ENCODE data around the gene FBXL13.
"Not testable (repeated sequence)": the region's sequence is repeated elsewhere in the genome, so short reads cannot be mapped to it uniquely, and the experiment has no call there.

The FBXL13 gene

DNA sequence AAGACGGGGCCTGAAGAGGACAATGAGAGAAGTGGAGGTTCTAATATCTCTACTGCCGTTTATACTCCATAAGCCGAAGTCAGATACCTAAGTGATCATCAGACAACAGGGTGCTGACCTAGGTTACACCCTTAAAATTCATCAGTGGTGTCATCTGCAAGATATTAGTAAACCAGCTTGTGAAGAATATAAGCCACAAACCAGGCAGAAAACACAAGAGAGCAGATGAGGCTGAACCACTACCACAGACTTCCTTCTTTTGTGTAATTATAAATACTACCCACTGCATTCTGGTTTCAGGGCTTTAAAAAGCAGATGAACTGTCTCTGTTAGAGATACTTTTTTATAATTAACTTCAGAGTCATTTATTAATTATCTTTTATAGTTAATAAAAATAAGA lies 230.7 kb downstream of the FBXL13 start:
- DNase-seq, result no peak

DNA sequence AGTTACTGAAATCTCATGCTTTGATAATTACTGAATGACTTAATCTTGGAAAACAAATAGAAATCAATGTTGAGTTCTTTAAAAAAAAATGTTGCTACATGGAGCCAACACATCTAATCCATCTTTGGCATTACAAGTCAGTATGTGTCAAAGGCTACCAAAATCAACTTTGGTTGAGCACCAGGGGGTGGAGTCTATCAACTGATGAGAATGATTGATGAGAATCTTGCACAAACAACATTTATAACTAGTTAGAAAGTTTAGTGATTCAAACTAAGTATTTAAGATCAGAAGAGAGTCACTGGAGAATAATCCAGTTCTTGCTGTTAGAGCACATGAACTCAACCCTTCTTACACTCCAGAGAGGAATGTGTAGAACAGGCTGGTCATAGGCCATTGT lies 232.3 kb downstream of the FBXL13 start:
- DNase-seq, result no peak

DNA sequence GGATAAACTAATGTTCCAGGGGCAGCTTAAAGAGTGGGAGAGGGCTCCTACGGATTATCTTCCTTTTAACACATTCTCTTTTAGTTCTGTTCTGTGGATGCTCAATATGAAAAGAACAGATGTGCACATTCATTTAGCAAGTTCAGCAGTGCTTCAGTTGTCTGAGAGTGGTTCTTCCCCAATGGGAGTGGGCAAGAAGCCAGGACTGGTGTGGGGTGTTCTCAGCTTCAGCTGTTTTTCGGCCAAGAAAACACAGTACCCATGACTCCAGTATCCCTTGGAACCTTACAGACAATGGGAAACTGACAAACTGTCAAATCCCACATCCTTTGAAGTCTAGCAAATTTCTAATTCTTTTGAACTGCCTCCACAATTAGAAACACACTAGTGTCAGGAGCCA lies 233.3 kb downstream of the FBXL13 start:
- DNase-seq, result no peak

DNA sequence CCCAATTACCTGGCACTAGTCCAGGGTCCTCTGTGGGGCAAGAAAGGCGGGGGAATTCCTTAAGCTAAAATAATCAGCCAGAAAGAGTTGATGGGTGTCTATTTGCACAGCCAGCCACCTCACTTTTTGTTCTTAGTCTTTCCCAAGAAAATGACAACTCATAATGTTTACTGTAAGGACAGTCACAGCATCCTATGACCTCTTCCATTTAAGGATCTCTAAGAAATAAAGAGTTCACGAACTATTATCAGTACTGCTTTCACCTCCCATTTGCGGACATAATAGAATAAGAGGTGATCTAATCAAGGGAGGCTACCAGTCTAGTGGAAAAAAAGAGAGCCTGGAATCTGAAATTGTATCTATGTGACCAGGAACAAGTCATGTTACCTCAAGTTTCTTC lies 234.2 kb downstream of the FBXL13 start:
- no peak for DNase-seq

DNA sequence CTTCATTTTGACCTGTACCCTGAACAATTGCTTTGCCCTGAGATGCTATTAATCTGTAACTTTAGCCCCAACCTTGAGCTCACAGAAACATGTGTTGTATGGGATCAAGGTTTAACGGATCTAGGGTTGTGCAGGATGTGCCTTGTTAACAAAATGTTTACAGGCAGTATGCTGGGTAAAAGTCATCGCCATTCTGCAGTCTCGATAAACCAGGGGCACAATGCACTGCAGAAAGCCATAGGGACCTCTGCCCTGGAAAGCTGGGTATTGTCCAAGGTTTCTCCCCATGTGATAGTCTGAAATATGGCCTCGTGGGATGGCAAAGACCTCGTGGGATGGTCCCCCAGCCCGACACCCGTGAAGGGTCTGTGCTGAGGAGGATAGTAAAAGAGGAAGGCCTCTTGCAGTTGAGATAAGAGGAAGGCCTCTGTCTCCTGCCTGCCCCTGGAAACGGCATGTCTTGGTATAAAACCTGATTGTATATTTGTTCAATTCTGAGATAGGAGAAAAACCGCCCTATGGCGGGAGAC lies 236.0 kb downstream of the FBXL13 start:
- DNase-seq, result not testable (repeated sequence)

DNA sequence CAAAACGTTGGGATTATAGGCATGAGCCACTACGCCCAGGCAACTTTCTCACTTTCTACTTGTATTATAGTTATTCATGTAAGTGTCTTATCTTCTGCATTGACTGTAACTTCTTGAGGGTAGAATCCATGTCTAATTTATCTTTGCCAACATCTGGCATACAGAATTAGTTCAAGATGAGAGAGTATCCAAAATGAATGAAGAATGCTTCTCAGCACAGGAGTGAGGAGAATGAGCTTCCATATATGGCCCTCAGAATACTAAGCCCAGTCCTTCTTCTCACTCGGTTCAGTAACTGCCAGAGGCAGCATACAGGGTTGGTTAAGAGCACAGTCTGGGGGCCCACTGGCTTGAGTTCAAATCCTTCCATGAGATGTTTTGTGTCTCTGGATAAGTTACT lies 236.8 kb downstream of the FBXL13 start:
- DNase-seq, result no peak

DNA sequence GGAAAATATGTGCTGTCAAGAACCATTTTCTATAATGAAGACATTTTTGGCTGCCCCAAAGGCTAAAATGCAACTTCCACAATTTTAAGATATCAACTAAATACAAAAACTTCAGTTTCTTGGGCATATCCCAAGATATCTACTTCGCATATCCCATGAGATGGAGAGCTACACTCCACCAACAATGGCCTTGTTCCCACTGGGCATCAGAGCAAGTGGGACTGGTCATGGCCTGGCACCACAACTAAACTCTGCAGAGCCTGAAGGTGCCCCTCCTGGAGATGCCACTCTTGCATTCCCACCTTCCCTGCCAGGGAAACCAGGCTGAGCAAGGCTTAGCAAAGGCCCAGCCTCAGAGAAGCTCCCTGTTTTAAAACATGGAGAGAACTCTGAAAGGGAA lies 237.6 kb downstream of the FBXL13 start:
- DNase-seq, result no peak

DNA sequence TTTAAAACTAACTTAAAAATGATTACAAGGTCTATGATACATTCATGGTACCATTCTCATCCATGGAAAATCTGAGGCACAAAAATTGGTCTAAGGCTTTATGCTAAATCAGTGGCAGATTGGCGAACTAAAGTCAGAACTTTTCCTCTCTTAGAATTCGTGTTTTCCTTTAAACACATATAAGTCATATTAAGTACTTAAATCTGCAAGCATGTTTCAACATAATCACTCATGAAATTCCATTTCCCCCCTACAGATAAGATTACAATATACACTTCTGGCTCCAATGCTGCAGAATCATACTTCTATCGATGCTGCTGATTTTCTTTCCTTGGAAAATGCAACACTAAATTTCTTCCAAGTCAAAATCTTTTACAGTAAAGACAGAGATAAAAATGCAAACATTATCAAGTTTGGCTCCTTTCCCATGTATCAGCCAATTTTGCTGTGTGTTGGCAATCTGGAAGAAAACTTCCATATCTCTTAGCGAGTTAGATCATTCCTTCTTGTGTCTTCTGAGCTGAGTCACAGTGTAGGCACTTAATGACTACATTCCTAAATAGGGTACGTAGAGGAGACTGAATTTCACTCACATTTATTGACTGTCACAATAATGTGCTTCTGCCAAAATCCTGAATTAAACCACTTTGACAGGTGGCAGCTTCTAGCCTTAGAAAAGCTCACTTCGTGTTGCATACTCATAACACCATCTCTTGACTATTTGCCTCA lies 238.2 kb downstream of the FBXL13 start:
- peak; percentile 93 for DNase-seq

DNA sequence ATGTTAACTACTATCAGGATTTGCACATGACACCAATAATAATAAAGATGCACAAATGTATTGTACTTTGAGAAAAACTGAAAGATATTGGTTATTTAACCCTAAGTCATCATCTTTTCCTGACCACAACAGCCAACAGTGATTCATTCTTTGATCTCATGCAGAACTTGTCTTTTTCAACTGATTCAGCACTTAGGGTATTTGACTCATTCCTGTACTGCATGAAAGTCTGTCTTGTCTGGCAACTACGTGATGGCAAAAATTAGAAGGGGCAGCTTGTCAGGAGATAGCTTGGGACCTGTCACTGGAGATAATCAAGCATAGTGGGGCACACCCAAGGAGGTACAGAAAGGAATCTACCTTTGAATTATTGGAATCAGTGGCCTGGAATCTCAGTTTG lies 239.6 kb downstream of the FBXL13 start:
- DNase-seq, result peak; percentile 85

DNA sequence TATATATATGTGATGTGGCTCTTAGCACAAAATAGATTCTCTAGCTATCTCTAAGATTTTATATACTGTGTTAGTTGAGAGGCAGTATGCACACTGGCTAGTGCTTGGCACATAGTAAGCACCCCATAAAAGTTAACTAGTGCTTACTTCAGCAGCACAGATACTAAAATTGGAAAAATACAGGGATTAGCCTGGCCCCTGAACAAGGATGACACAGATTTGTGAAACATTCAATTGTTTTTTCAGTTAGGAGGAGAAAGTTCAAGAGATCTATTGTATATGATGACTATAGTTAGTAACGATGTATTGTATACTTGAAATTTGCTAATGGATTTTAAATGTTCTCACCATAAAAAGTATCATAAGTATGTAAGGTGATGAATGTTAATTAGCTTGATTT lies 240.1 kb downstream of the FBXL13 start:
- DNase-seq, result no peak

DNA sequence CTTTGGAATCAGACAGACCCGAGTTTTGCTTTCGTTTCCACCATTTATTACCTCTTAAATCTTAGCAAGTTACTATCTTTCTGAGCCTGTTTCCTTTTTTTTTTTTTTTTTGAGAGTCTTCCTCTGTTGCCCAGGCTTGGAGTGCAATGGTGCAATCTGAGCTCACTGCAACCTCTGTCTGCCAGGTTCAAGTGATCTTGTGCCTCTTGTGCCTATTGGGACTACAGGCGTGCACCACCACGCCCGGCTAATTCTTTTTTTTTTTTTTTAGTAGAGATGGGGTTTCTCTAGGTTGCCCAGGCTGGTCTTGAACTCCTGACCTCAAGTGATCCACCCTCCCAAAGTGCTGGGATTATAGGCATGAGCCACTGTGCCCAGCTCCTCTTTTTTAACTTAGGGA lies 241.3 kb downstream of the FBXL13 start:
- DNase-seq, result no peak

DNA sequence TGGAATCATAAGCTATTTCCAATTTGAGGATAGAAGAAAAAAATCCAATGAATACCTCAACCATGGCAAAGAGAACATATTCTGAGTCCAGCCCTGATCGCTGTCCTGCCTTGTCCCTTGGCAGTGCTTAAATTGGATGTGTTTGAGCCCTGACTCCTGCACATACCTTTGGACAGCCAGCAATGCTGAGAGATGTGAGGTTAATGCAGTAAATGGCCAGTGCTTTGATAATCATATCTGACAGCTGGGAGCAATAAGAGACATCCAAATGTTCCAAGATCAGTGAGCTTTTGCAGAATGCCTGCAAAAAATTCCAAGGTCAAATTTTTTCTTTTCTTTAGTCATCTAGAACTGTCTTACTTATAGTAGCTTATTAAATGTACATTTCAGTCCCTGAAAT lies 241.9 kb downstream of the FBXL13 start:
- no peak for DNase-seq

DNA sequence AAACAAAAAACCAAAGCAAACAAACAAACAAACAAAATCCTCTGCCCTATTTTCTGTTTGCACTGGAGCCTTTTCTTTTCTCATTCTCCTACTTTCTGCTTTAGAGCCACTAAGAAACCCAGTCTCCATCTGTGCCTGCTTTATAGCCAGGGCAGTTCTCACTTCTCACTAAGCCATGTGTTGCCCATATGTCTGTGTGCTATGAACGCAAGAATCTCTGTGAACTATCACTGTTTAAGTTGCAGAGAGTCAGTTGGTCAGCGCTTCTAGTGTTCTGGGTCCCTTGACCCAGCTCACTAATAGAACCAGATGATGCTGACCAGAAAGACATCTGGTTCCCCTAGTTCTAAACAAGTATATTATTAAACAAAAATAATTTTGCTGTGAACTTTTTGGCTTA lies 244.4 kb downstream of the FBXL13 start:
- peak; percentile 43 for DNase-seq

DNA sequence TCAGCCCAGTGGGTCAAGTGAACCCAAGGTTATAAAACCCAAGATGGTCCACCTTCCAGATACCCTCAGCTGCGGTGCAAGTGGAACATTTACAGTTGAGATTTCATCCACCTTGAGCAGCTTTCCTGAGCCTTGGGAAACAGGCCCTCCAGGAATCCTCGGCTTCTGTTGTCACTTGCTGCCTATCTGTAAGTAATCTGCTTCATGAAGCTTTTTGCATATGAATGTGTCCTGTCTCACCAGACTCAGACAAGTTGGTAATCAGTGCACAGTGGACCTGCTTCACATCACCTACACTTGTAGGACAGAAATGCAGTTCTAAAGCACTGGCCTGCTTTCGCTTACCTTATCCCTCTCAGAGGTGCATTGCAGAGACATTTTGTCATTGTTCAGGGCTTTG lies 245.5 kb downstream of the FBXL13 start:
- no peak for DNase-seq

DNA sequence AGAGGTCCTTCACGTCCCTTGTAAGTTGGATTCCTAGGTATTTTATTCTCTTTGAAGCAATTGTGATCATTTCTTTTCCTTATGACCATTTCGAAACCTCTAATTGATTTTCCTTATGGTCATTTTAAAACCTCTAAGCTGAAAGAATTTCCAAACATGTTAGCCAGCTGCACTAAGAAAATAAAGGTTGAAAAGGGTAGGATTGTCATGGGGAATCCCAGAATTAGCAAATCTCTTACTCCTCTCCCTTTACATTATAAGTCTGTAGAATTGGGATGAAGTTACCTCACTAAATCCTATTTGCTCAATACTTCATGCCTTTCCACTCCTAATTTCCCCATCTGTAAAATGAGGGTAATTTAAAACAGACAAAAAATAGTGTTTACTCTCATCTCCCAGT lies 246.3 kb downstream of the FBXL13 start:
- DNase-seq, result peak; percentile 33

DNA sequence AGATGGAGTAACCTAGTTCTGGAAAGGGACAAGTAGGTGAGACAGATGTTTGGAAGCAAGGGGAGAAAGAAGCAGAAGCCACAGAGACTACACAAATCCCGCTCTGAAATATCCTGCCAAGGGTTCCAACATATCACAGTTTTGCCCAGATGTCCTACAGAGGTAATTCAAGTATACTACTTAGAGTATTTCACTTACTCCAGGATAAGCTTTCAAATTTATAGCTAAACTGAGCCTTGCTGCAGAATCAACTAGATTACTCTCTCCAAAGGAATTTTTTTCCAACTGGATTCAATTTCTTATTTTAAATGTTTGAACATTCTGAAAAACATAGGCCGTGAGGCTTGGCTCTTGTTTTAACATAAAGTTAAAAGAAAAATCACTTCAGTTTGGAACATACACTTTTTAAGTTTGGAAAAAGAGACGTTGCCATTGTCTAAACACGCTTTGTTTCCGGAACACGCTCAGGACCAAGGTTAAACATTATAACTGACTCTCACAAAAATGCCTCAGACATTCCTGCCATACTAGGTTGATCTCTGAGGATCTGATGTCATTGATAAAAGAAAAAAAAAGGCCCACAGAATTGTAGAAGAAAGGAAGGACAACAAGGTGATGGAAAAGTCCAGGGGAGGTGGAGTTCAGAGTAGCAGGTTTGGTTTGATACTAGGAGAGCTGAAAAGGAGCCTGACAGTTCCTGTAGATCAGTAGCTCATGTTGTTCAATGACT lies 251.0 kb downstream of the FBXL13 start:
- DNase-seq, result no peak

DNA sequence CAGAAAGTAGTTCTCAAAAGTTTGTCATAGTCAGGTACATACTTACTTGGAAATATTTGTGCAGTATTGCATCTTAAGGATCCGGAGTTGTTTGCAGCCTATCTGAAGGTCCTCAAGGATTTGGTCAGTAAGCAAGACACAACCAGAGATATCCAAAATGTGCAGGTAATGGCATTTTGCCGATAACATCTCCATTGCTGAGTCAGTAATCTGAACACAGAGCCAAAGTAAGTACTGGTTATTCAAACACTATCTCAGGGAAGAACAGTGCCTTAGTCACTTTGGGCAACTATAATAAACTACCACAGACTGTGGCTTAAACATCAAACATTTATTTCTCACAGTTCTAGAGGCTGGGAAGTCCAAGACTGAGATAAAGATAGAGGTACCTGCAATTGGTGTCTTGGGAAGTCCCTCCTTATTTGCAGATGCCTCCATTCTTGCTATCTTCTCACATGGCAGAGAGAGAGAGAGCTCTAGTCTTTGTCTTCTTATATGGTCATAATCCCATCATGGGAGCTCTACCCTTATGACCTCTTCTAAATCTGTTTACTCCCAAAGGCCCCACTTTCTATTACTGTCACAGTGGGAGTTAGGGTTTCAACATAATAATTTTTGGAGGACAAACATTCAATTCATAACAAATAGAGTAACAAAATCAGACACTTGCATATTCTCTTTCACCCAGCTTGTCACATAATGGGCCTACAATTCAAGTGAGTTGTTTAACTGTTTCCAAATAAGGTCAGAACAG lies 252.4 kb downstream of the FBXL13 start:
- DNase-seq, result no peak

DNA sequence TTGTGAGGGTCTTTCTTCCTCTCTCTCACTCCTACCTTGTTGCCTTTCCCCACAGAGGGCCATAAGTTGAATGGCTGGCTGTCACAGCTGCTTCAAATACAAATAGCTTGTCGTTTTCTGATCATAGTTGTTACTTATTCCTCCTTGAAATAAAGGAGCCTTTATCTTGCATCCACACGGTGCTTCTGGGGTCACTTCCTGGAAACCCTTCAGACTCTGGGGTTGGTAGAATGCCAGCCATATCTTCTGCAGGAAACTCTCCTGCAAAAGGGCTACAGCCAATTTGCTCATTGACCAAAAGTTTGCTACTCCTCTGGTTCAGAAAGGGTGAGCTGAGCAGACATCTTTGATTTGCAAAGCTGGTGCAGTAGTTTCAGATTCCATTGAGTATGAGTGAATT lies 255.4 kb downstream of the FBXL13 start:
- no peak for DNase-seq

DNA sequence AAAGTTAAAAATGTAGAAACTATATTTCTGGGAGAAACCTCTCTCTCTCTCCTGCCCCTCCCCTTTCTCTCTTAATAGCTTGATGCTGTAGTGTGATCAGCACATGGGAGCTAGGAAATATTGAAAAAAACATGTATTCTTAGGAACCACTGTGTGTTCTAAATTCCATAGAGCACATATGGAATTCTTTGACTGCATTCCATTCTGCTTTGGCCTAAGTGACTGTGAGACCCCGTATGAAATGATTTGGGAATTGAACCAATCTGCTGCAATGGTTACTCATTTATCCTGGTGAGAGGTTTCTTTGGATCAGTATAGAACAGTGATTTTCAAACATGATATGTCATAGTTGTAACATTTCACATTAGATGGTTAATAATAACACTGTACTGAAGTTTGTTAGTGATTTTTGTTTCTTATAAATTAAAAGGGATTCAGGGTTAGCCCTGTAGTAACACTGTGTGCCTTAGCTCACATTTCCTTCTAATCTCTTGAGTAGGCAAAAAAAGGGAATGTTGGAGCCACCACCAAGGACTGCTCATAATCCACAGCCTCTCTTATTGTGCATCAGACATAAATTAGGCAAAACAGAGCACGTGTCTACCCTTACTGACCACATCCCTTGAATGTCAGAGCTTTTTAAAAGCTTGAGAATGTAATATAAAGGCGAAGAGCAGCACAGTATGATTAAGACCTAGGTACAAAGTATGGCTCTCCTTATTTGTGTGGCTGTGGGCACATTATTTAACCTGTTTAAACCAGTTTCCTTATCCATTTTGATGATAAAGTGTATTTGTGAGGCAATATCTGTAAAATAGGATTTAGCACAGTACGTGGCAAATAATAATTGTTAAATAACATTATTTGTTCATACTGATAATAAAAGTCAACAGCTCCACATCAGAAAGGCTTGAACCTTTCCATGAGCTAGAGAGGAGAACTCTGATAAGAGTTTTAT lies 256.7 kb downstream of the FBXL13 start:
- no peak for DNase-seq

DNA sequence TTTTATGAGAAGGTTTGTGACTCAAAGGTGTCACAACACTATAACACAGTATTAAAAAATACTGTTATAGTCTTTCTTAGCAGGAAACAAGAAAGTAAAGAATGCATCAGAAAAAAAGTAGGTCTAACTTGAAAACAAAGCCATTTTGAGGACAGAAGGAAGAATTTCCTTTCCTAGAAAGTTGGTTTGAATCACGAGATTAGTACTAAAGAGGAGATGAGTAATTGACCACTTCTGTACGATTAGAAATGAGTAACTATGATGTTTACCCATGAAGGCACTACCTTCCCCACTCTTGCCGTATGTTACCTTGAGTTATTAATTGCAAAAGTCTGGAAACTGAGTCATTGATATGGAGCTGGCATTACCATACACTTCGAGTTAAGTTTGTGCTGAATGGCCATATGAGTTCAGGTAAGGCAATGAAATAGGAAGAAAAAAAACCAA lies 260.5 kb downstream of the FBXL13 start:
- DNase-seq, result peak; percentile 47

DNA sequence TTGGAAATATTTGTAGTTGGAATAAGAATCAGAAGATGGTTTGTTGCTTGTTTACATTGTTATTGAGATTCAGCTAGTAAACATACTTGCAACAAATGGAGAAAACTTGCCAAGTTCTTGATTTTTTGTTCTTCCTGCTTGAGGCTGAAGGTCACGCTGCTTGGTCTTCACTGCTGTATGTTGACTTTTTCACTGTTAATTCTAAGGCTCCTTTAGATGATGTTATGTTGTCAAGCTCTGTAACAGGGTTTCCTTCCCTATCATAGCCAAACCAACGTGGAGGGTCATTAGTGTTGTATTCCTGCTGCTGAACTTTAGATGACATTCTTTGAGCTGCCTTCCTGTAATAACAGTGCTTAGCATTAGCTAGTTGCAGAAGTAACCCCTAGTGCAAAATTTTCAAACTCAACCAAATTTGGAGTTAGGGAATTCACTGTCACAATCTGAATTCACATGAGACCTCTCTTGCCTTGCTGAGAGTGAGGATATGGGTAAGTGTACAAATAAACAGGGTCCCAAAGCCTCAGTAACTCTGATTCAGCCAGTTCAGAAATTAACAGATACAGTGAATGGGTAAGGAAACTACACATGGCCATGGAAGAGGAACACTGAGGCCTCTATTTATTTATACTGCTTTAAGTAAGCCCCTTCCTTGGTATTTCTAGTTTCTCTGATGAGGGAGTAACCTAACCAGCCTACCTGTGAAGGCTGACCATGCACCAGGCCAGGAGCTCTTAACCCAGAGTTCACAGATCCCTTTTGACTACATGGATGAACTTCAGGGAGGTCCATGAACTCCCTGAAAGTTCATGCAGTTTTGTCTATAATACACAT lies 261.2 kb downstream of the FBXL13 start:
- DNase-seq, result no peak

Measured in EL (cell line).